Amniotic stem cell (primary cell): Measurements from ENCODE around the gene CYLD.

Source experiments
- DNase-seq: peaks from one replicate; lab custom pipeline; 2025; lab: John Stamatoyannopoulos, UW

CYLD gene

DNA sequence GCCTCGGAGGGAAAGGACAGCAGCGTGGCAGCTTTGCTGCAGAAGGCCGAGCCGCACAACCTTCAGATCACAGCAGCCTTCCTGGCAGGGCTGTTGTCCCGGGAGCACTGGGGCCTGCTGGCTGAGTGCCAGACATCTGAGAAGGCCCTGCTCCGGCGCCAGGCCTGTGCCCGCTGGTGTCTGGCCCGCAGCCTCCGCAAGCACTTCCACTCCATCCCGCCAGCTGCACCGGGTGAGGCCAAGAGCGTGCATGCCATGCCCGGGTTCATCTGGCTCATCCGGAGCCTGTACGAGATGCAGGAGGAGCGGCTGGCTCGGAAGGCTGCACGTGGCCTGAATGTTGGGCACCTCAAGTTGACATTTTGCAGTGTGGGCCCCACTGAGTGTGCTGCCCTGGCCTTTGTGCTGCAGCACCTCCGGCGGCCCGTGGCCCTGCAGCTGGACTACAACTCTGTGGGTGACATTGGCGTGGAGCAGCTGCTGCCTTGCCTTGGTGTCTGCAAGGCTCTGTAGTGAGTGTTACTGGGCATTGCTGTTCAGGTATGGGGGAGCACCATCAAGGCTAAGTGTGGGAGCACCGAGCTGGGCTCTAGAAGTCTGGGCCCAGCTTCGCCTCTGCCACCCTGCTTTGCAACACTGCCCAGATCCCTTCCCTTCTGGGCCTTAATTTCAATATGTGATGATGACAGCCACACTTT lies 29.9 kb upstream of the CYLD start:
- DNase-seq: no peak

GRCh38 chr16:50712560-50712898 lies 29.4 kb upstream of the CYLD start:
- DNase-seq: no peak

GRCh38 chr16:50712956-50713355 lies 28.9 kb upstream of the CYLD start:
- no peak for DNase-seq

- no peak for DNase-seq
Measured at GRCh38 chr16:50717091-50717490, 24.8 kb upstream of the CYLD start.

GRCh38 chr16:50717494-50717893 lies 24.4 kb upstream of the CYLD start:
- no peak for DNase-seq

GRCh38 chr16:50718061-50718760 lies 23.7 kb upstream of the CYLD start:
- no peak for DNase-seq

DNA sequence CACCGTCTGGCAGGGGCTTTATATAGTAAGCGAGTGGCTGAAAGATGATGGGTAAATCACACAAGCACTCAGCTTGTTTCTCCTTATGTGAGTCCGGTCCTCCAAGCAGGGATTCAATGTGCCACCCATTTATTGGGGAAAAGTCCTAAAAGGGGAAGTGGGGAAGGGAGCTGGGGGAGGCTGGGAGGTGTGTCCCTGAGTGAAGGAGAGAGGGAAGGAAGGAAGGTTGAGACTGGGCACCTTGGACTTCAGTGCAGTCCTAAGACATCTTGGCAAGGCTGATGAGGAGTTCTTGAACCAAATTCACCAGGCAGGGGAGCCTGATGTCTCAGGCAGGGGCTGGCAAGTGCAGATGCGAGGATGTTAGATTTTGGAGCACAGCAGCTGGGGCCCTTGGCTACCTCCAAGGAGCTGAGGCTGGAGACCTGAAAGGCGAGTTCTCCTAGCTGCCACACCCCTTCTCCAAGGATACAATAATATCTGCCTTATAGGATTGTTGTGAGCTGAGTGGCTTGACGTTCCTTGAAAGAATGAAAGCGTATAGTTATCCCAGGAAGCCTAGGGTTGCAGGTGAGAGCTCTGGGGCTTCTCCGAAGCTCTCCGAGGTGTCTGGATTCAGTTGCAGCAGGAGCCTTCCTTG lies 23.0 kb upstream of the CYLD start:
- no peak for DNase-seq

DNA sequence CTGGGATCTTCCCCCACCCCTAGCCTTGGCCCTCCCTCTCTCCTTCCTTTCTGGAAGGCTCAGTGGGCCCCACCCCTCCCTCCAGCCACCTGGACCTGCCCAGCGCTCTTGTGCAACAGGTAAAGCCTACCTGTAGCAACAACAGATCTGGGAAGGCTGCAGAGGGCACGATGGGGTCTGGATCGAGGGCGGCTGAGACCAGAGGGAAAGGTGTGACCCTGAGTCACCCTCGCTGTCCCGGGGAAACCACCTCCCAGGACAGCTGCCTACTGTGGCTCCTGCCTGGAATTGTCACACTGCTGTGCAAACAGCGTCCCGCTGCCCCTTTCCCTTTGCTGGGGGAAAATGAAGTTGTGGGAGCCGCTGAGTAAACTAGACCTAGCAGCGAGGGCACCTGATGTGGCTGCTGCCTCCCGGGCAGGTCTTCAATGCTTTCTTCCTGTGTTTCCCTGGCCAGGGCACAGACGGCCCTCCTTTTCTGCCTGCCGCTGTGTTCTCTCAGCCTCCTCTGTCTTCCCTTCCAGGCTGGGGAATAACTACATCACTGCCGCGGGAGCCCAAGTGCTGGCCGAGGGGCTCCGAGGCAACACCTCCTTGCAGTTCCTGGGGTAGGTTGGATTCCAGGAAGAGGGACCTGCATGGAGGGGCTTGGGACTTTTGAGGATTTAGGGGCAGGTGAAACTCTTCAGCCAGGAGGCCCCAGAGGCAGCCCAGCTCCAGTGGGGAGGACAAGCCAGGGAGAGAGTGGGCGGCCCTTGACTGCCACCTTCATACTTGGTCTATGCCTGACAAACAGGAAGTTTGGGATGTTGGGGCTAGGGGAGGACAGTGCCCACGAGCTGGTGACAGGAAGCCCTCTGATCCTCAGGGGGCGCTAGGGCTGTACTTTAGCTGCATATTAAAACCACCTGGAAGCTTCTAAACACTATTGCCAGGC lies 22.2 kb upstream of the CYLD start:
- DNase-seq: no peak

DNA sequence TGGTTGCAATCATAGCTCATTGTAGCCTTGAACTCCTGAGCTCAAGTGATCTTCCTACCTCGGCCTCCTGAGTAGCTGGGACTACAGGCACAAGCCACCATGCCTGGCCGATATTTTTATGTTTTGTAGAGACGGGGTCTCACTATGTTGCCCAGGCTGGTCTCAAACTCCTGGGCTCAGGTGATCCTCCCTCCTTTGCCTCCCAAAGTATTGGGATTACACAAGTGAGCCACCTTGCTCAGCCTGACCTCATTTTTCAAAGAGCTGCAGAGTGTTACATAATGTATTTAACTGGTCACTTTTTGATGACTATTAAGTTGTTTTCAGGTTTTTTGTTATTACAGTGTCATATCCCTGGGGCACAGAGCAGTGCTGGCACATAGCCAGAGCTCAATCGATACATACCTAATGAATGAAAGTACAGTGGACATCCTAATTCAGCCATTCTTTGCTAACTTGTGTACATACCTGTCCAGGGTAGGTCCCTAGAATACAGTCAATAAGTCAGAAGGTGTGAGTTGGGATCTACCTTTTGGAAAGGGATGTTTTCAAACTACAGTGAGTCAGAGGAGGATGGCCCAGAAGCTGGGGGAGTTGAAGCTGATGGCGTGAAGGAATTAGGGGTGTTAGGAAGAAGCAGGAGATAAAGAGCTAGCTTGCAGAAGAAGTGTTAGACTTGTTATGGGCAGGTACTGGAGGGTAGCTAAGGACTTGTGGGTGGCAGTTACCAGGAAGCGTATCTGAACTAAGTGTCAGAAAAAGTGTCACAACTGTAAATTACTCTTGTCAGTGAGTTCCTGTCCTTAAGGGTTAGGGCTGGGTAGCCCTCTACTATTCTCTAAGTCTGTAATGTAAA lies 20.1 kb upstream of the CYLD start:
- DNase-seq: no peak

DNA sequence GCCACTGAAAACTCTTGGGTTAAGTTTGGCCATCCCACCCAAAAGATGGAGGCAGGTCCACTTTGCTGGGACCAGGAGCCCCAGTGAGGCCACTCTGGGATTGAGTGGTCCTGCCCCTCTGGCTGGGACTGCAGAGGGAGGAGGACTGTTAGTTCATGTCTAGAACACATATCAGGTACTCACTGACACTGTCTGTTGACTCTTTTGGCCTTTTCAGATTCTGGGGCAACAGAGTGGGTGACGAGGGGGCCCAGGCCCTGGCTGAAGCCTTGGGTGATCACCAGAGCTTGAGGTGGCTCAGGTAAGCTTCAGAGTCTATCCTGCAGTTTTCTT lies 19.5 kb upstream of the CYLD start:
- no peak for DNase-seq

DNA sequence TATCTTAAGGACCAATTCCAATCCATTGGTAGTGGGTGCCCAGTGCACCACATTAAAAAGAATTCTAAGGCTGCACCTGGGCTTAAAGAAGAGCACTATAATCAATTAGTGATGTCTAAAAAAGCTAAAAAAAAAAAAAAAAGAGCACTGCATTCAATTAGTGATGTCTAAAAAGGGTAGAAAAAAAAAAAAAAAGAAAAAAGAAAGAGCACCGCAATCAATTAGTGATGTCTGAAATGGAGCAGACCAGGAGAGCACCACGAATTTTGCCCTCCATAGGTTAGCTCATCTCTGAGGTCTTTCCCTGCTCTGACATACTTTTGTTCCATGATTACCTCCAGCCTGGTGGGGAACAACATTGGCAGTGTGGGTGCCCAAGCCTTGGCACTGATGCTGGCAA lies 18.9 kb upstream of the CYLD start:
- DNase-seq: no peak

DNA sequence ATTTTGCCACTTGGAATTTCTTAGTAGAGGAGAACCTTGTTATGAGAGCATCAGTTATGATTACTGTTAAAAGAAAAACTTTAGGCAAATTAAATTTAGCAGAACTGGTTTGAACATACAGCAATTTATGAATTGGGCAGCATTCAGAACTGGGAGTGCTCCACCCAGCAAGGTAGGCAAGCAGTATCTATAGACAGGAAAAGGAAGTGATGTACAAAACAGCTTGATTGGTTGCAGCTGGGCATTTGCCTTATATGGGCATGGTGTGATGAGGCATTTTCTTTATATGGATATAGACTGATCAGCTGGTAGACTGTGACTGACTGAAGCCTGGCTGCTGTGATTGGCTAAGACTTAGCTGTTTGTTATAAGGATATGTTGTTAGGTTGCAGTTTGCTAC lies 17.6 kb upstream of the CYLD start:
- no peak for DNase-seq

DNA sequence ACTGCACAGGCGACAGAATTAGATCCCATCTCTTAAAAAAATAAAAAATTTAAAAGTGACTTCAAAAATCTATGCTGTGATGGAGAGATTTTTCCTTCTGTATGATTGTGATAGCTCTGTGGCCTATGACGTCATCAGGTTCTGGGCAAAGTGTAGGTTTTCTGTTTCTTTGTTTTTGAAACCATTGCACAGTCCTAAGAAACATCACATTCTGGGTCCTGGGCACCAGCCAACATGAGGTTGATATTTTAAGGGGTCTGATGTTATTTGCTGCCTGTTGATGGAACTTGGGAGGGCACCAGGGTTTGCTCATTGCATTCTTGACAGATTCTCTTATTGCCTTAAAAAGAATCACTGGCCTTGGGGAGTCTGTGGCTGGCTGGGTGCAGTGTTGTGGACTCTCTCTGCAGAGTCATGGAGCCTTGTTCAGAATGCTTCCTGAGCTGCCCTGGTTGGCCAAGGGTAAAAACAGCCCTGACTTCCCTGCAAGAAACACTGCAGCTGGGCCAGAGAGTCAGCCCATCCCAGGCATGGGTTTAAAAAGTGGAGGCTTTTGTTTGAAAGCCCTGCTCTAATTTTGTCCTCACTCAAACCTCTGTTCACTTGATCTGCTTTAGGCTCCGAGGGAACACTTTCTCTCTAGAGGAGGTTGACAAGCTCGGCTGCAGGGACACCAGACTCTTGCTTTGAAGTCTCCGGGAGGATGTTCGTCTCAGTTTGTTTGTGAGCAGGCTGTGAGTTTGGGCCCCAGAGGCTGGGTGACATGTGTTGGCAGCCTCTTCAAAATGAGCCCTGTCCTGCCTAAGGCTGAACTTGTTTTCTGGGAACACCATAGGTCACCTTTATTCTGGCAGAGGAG lies 10.5 kb upstream of the CYLD start:
- no peak for DNase-seq

GRCh38 chr16:50731989-50732832 lies 9.7 kb upstream of the CYLD start:
- no peak for DNase-seq

DNA sequence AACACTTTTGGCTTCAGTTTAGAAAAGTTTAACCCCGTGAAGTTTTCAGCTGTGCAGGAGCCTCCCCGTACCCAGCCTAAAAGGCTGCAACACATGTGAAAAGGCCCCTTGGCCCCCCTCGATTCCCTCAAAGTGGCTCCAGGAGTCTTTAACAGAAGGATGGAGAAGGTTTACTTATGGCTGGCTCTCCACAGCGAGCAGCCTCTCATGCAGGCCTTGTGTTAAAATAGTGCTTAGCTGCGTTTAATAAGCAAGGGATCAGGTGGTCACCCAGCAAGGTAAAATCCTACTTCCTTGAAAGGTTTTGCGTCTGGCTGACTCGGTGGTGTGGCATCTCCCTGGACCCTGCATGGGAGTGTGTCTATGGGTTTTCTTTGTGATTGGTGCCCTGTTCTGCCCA lies 8.4 kb upstream of the CYLD start:
- DNase-seq: no peak

GRCh38 chr16:50735629-50736122 lies 6.2 kb upstream of the CYLD start:
- no peak for DNase-seq

GRCh38 chr16:50736448-50736847 lies 5.4 kb upstream of the CYLD start:
- no peak for DNase-seq

- DNase-seq: no peak
Measured at GRCh38 chr16:50737420-50737959, 4.4 kb upstream of the CYLD start.

DNA sequence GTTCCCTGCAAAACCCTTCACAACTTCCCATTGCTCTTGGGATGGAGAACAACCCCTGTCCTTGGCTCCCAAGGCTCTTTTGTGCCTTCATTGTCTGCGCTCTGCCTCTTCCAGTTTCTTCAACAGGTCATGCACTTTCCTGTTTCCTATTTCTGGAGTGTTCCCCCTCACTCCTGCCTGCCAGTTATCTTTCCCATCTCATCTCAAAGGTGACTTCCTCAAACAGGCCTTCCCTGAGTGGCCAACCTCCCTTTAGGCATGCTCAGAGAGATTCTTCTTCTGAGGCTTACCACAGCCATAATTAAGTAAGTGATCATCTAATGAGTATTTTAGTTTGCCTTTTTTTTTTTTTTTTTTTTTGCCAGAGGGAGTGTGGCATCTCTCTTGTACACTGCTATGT lies 2.9 kb upstream of the CYLD start:
- DNase-seq: no peak
